HepG2 (cell line): Measurements from ENCODE around the gene KIF1B. TPM values are rescaled to one million over a fixed set of nuclear protein-coding genes. Genes with fewer than 3 reads are reported as not detected.

Experiments
- FIP1L1 ChIP-seq: fragments of 200-400 bp; formaldehyde crosslinking; IDR thresholded peaks from 2 replicates; pipeline ENCODE4 v1.6.1; 2018; ENCODE audit warnings: low read depth, mild to moderate bottlenecking, low read length, moderate library complexity, borderline replicate concordance; ENCODE audit not compliant: insufficient read depth
- FOSL2 ChIP-seq: sonication (generic); formaldehyde crosslinking; IDR thresholded peaks from 2 replicates; pipeline ENCODE4 v1.4.0; 2020; ENCODE audit warnings: missing genetic modification reagents
- FOXC1 ChIP-seq: sonication (generic); formaldehyde crosslinking; IDR thresholded peaks from 2 replicates; pipeline ENCODE4 v1.8.0; 2022; ENCODE audit warnings: mild to moderate bottlenecking, missing genetic modification reagents, borderline replicate concordance
- GLI4 ChIP-seq: sonication (generic); formaldehyde crosslinking; IDR thresholded peaks from 2 replicates; pipeline ENCODE4 v1.5.1; 2020; ENCODE audit warnings: missing genetic modification reagents, mild to moderate bottlenecking, moderate library complexity, borderline replicate concordance
- HNRNPL ChIP-seq: fragments of 200-400 bp; formaldehyde crosslinking; IDR thresholded peaks from 2 replicates; pipeline ENCODE4 v1.6.1; 2017; ENCODE audit warnings: mild to moderate bottlenecking, low read depth, low read length
- KMT2B ChIP-seq: IDR thresholded peaks from 2 replicates; pipeline ENCODE4 v1.6.1; 2016; ENCODE audit warnings: missing genetic modification reagents, missing compliant biosample characterization
- NPAS2 ChIP-seq: sonication (generic); formaldehyde crosslinking; IDR thresholded peaks from 2 replicates; pipeline ENCODE4 v1.8.0; 2022; ENCODE audit warnings: mild to moderate bottlenecking, missing genetic modification reagents, borderline replicate concordance
- NR3C1 ChIP-seq: sonication (generic); formaldehyde crosslinking; IDR thresholded peaks from 2 replicates; pipeline ENCODE4 v1.4.0; 2020; ENCODE audit warnings: missing genetic modification reagents
- PRPF4 ChIP-seq: fragments of 200-400 bp; formaldehyde crosslinking; IDR thresholded peaks from 2 replicates; pipeline ENCODE4 v1.6.1; 2016; ENCODE audit warnings: low read length, low read depth; ENCODE audit not compliant: poor library complexity, severe bottlenecking
- SAP130 ChIP-seq: IDR thresholded peaks from 2 replicates; pipeline ENCODE4 v1.6.1; 2016; ENCODE audit warnings: low read depth
- ZNF12 ChIP-seq: sonication (generic); formaldehyde crosslinking; IDR thresholded peaks from 2 replicates; pipeline ENCODE4 v1.5.0; 2020; ENCODE audit warnings: missing genetic modification reagents
- ZNF253 ChIP-seq: sonication (generic); formaldehyde crosslinking; IDR thresholded peaks from 2 replicates; pipeline ENCODE4 v1.8.0; 2022; ENCODE audit warnings: mild to moderate bottlenecking, missing genetic modification reagents, borderline replicate concordance
- ZNF263 ChIP-seq: sonication (generic); formaldehyde crosslinking; IDR thresholded peaks from 2 replicates; pipeline ENCODE4 v1.4.0; 2020; ENCODE audit warnings: missing genetic modification reagents
- ZNF281 ChIP-seq: sonication (generic); formaldehyde crosslinking; IDR thresholded peaks from 2 replicates; pipeline ENCODE4 v1.4.0; 2020; ENCODE audit warnings: missing genetic modification reagents, borderline replicate concordance
- ZNF3 ChIP-seq: IDR thresholded peaks from 2 replicates; pipeline ENCODE4 v1.7.0; 2017; ENCODE audit warnings: inconsistent platforms
- ZNF343 ChIP-seq: sonication (generic); formaldehyde crosslinking; IDR thresholded peaks from 2 replicates; pipeline ENCODE4 v1.4.0; 2020; ENCODE audit warnings: mild to moderate bottlenecking, missing genetic modification reagents
- ZNF354B ChIP-seq: sonication (generic); formaldehyde crosslinking; IDR thresholded peaks from 2 replicates; pipeline ENCODE4 v1.8.0; 2022; ENCODE audit warnings: mild to moderate bottlenecking, missing genetic modification reagents
- ZNF501 ChIP-seq: sonication (generic); formaldehyde crosslinking; IDR thresholded peaks from 2 replicates; pipeline ENCODE4 v1.5.1; 2020; ENCODE audit warnings: mild to moderate bottlenecking, moderate library complexity, missing genetic modification reagents
- ZNF619 ChIP-seq: sonication (generic); formaldehyde crosslinking; IDR thresholded peaks from 2 replicates; pipeline ENCODE4 v1.4.0; 2020; ENCODE audit warnings: mild to moderate bottlenecking, missing genetic modification reagents
- ZNF747 ChIP-seq: sonication (generic); formaldehyde crosslinking; IDR thresholded peaks from 2 replicates; pipeline ENCODE4 v1.8.1; 2023; ENCODE audit warnings: missing genetic modification reagents, mild to moderate bottlenecking, borderline replicate concordance
- ZNF773 ChIP-seq: sonication (generic); formaldehyde crosslinking; IDR thresholded peaks from 2 replicates; pipeline ENCODE4 v1.4.0; 2020; ENCODE audit warnings: missing genetic modification reagents, borderline replicate concordance
- ZNF790 ChIP-seq: sonication (generic); formaldehyde crosslinking; IDR thresholded peaks from 2 replicates; pipeline ENCODE4 v1.8.0; 2022; ENCODE audit warnings: missing genetic modification reagents, mild to moderate bottlenecking, borderline replicate concordance
- polyA plus RNA-seq, 8 experiments: library from polyadenylated mRNA; depleted of rRNA in 3 of 8; stranded (reverse) in 7 of 8; unstranded in 1 of 8; fragments of >200 nt; fragmentation: Illumina TruSeq in 4 of 8; extraction: Trizol in 4 of 8; gene quantifications; 2 replicates each; pipeline versions ENCODE4 v1.2.1 to v1.2.3, GENCODE V29; 2011 to 2016; ENCODE audit warnings: low read depth in 4 of 8, missing spikeins in 1 of 8, mixed read lengths in 1 of 8; ENCODE audit not compliant: insufficient read depth in 1 of 8
- total RNA-seq, 5 experiments: library from RNA; depleted of rRNA; stranded (reverse); fragments of >200 nt; fragmentation: Illumina TruSeq; extraction: Trizol; gene quantifications; 2 replicates each; pipeline ENCODE4 v1.2.3, GENCODE V29; 2016; ENCODE audit warnings: low read depth in 1 of 5
- TF ChIP-seq, protein P1 (sequence below): sonication (generic); formaldehyde crosslinking; conservative IDR thresholded peaks from 2 replicates; pipeline ENCODE4 v1.4.0; 2020; ENCODE audit warnings: mild to moderate bottlenecking, missing genetic modification reagents, moderate library complexity

The KIF1B gene
- total and polyA plus RNA-seq, 2 of the 13 experiments (the other 11 are each of a cell fraction or from before 2014, with no cell fraction given) = 26.7 to 32.5 TPM

DNA sequence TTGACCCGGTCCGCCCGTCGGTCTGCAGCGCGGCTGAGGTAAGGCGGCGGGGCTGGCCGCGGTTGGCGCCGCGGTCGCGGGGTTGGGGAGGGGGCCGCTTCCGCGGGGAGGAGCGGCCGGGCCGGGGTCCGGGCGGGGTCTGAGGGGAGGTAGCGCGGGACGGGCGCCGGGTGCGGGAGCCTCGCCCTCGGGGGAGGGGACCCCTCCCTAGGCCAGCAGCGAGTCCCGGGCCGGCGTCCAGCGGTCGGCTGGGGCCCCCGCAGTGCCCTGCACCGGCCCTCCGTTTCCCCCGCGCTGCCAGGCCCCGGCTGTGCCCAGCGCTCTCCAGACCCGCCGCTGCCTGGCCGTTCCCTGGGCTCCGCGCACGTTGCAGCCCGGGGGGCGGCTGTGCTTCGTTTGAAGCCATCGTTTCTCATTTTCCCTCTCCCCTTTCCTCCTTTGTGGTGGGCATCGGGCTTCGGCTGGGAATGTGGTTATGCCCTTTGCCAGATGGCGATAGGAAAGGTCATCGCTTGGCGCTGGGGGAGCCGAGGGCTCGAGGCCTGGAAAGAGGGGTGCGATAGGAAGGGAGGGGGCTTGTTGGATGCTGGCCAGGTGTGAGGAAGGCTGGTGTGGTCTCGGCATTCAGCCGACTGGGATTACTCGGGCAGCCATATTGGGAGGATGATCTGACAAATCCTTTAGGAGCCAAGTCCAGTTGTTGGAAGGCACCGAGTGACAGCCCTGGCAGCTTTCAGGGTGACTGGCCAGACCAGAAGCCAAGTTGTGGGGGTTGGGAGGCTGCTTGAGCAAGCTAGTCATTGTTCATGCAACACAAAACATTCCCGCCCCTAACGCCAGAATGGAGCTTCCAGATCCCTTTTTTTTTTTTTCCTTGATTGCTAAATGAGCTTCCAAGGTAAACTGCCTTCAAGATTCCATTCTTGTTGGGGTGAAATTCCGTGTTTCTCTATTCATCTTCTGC is 753 bp downstream of the KIF1B start (continued):
- TF ChIP-seq ZNF281 (CRISPR knock-in tag) = peak; percentile 78; the same call in 1 of the 2 replicates
- TF ChIP-seq GLI4 (CRISPR knock-in tag) = peak; percentile 53; the same call in 1 of the 2 replicates
- peak; percentile 39; the same call in 1 of the 2 replicates for TF ChIP-seq FOXC1
- no peak for TF ChIP-seq ZNF354B (CRISPR knock-in tag)
- TF ChIP-seq, protein P1, sequence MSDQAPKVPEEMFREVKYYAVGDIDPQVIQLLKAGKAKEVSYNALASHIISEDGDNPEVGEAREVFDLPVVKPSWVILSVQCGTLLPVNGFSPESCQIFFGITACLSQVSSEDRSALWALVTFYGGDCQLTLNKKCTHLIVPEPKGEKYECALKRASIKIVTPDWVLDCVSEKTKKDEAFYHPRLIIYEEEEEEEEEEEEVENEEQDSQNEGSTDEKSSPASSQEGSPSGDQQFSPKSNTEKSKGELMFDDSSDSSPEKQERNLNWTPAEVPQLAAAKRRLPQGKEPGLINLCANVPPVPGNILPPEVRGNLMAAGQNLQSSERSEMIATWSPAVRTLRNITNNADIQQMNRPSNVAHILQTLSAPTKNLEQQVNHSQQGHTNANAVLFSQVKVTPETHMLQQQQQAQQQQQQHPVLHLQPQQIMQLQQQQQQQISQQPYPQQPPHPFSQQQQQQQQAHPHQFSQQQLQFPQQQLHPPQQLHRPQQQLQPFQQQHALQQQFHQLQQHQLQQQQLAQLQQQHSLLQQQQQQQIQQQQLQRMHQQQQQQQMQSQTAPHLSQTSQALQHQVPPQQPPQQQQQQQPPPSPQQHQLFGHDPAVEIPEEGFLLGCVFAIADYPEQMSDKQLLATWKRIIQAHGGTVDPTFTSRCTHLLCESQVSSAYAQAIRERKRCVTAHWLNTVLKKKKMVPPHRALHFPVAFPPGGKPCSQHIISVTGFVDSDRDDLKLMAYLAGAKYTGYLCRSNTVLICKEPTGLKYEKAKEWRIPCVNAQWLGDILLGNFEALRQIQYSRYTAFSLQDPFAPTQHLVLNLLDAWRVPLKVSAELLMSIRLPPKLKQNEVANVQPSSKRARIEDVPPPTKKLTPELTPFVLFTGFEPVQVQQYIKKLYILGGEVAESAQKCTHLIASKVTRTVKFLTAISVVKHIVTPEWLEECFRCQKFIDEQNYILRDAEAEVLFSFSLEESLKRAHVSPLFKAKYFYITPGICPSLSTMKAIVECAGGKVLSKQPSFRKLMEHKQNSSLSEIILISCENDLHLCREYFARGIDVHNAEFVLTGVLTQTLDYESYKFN (CRISPR knock-in tag) = 0 out of 2 replicates have a peak, but pooled peaks have one; percentile 14
- TF ChIP-seq FIP1L1 = no peak
- TF ChIP-seq NR3C1 (CRISPR knock-in tag) = no peak
- TF ChIP-seq ZNF253 (CRISPR knock-in tag) = no peak
- peak; percentile 38 for TF ChIP-seq KMT2B (CRISPR knock-in tag)
- peak; percentile 69 for TF ChIP-seq ZNF263 (CRISPR knock-in tag)
- TF ChIP-seq HNRNPL = peak; percentile 66; the same call in 1 of the 2 replicates
- TF ChIP-seq ZNF747 = no peak
- 0 out of 2 replicates have a peak, but pooled peaks have one; percentile 11 for TF ChIP-seq ZNF12 (CRISPR knock-in tag)
- no peak for TF ChIP-seq ZNF773 (CRISPR knock-in tag)
- TF ChIP-seq ZNF501 = peak; percentile 76
- no peak for TF ChIP-seq PRPF4
- 0 out of 2 replicates have a peak, but pooled peaks have one; percentile 32 for TF ChIP-seq ZNF343 (CRISPR knock-in tag)
- TF ChIP-seq ZNF3 = no peak
- TF ChIP-seq ZNF790 (CRISPR knock-in tag) = peak; percentile 60; the same call in 1 of the 2 replicates
- TF ChIP-seq ZNF619 (CRISPR knock-in tag) = peak; percentile 28; the same call in 1 of the 2 replicates
- TF ChIP-seq SAP130 (CRISPR knock-in tag) = peak; percentile 40
- TF ChIP-seq NPAS2 (CRISPR knock-in tag) = no peak
- peak; percentile 40; the same call in 1 of the 2 replicates for TF ChIP-seq FOSL2 (CRISPR knock-in tag)
